ENCODE data around the gene EDC4. TPM values are rescaled to one million over a fixed set of nuclear protein-coding genes. Genes with fewer than 3 reads are reported as not detected.

EDC4 gene
- total and polyA plus RNA-seq, 2 of the 13 experiments (the other 11 are each of a cell fraction or from before 2014, with no cell fraction given): 51.4 to 59.1 TPM

DNA sequence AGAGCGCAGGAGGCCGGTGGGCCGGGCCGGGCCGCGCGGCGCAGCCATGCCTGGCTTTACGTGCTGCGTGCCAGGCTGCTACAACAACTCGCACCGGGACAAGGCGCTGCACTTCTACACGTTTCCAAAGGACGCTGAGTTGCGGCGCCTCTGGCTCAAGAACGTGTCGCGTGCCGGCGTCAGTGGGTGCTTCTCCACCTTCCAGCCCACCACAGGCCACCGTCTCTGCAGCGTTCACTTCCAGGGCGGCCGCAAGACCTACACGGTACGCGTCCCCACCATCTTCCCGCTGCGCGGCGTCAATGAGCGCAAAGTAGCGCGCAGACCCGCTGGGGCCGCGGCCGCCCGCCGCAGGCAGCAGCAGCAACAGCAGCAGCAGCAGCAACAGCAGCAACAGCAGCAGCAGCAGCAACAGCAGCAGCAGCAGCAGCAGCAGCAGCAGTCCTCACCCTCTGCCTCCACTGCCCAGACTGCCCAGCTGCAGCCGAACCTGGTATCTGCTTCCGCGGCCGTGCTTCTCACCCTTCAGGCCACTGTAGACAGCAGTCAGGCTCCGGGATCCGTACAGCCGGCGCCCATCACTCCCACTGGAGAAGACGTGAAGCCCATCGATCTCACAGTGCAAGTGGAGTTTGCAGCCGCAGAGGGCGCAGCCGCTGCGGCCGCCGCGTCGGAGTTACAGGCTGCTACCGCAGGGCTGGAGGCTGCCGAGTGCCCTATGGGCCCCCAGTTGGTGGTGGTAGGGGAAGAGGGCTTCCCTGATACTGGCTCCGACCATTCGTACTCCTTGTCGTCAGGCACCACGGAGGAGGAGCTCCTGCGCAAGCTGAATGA is 30.1 kb upstream of the EDC4 start (continued):
- TF ChIP-seq, protein P1, sequence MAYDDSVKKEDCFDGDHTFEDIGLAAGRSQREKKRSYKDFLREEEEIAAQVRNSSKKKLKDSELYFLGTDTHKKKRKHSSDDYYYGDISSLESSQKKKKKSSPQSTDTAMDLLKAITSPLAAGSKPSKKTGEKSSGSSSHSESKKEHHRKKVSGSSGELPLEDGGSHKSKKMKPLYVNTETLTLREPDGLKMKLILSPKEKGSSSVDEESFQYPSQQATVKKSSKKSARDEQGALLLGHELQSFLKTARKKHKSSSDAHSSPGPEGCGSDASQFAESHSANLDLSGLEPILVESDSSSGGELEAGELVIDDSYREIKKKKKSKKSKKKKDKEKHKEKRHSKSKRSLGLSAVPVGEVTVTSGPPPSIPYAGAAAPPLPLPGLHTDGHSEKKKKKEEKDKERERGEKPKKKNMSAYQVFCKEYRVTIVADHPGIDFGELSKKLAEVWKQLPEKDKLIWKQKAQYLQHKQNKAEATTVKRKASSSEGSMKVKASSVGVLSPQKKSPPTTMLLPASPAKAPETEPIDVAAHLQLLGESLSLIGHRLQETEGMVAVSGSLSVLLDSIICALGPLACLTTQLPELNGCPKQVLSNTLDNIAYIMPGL (CRISPR knock-in tag; IDR thresholded peaks at IDR 0.05; ENCODE audit: borderline replicate concordance in 1 of 2, low read depth in 1 of 2): peak; percentile 60 to 86
- TF ChIP-seq, protein P2, sequence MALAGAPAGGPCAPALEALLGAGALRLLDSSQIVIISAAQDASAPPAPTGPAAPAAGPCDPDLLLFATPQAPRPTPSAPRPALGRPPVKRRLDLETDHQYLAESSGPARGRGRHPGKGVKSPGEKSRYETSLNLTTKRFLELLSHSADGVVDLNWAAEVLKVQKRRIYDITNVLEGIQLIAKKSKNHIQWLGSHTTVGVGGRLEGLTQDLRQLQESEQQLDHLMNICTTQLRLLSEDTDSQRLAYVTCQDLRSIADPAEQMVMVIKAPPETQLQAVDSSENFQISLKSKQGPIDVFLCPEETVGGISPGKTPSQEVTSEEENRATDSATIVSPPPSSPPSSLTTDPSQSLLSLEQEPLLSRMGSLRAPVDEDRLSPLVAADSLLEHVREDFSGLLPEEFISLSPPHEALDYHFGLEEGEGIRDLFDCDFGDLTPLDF (CRISPR knock-in tag; IDR thresholded peaks at IDR 0.05): 0 out of 2 replicates have a peak, but pooled peaks have one; percentile 5
- TF ChIP-seq RBFOX2 (IDR thresholded peaks at IDR 0.05; ENCODE audit: low read depth, low read length) (peak; percentile 66), KMT2A (CRISPR knock-in tag; IDR thresholded peaks at IDR 0.05) (peak; percentile 65), NFIB (CRISPR knock-in tag; IDR thresholded peaks at IDR 0.05; ENCODE audit: borderline replicate concordance) (no peak), YY1 (IDR thresholded peaks at IDR 0.05; ENCODE audit: insufficient read depth, insufficient replicate concordance, low read depth, low read length) (peak; percentile 77), ZNF780A (CRISPR knock-in tag; IDR thresholded peaks at IDR 0.05) (peak; percentile 94), RXRA (CRISPR knock-in tag; IDR thresholded peaks at IDR 0.05) (peak; percentile 68; the same call in 1 of the 2 replicates), KLF13 (CRISPR knock-in tag; IDR thresholded peaks at IDR 0.05) (peak; percentile 78; the same call in 1 of the 2 replicates), ZSCAN31 (CRISPR knock-in tag; IDR thresholded peaks at IDR 0.05; ENCODE audit: low read depth) (no peak), NONO (IDR thresholded peaks at IDR 0.05) (no peak), NONO (CRISPR knock-in tag; conservative IDR thresholded peaks at IDR 0.05) (peak; percentile 91), NFKBIZ (CRISPR knock-in tag; IDR thresholded peaks at IDR 0.05) (0 out of 2 replicates have a peak, but pooled peaks have one; percentile 11), ZNF773 (CRISPR knock-in tag; IDR thresholded peaks at IDR 0.05; ENCODE audit: borderline replicate concordance) (peak; percentile 77; the same call in 1 of the 2 replicates), ZFP36 (IDR thresholded peaks at IDR 0.05; ENCODE audit: borderline replicate concordance, low read depth, low read length, partially characterized antibody) (no peak), ZNF720 (CRISPR knock-in tag; IDR thresholded peaks at IDR 0.05) (no peak), ZNF33B (CRISPR knock-in tag; IDR thresholded peaks at IDR 0.05) (peak; percentile 87; the same call in 1 of the 2 replicates), U2AF1 (optimal IDR thresholded peaks at IDR 0.05; ENCODE audit: low read depth, low read length) (peak; percentile 82), KDM3A (CRISPR knock-in tag; IDR thresholded peaks at IDR 0.05; ENCODE audit: low read depth) (no peak), HOXA3 (CRISPR knock-in tag; IDR thresholded peaks at IDR 0.05) (no peak)
- TF ChIP-seq, protein P3, sequence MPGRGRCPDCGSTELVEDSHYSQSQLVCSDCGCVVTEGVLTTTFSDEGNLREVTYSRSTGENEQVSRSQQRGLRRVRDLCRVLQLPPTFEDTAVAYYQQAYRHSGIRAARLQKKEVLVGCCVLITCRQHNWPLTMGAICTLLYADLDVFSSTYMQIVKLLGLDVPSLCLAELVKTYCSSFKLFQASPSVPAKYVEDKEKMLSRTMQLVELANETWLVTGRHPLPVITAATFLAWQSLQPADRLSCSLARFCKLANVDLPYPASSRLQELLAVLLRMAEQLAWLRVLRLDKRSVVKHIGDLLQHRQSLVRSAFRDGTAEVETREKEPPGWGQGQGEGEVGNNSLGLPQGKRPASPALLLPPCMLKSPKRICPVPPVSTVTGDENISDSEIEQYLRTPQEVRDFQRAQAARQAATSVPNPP (CRISPR knock-in tag; IDR thresholded peaks at IDR 0.05): 0 out of 2 replicates have a peak, but pooled peaks have one; percentile 2
- TF ChIP-seq, protein P4, sequence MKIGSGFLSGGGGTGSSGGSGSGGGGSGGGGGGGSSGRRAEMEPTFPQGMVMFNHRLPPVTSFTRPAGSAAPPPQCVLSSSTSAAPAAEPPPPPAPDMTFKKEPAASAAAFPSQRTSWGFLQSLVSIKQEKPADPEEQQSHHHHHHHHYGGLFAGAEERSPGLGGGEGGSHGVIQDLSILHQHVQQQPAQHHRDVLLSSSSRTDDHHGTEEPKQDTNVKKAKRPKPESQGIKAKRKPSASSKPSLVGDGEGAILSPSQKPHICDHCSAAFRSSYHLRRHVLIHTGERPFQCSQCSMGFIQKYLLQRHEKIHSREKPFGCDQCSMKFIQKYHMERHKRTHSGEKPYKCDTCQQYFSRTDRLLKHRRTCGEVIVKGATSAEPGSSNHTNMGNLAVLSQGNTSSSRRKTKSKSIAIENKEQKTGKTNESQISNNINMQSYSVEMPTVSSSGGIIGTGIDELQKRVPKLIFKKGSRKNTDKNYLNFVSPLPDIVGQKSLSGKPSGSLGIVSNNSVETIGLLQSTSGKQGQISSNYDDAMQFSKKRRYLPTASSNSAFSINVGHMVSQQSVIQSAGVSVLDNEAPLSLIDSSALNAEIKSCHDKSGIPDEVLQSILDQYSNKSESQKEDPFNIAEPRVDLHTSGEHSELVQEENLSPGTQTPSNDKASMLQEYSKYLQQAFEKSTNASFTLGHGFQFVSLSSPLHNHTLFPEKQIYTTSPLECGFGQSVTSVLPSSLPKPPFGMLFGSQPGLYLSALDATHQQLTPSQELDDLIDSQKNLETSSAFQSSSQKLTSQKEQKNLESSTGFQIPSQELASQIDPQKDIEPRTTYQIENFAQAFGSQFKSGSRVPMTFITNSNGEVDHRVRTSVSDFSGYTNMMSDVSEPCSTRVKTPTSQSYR (CRISPR knock-in tag; IDR thresholded peaks at IDR 0.05; ENCODE audit: borderline replicate concordance): peak; percentile 24; the same call in 1 of the 2 replicates
